OCI-LY1 (cell line): ENCODE measurements around the gene ENTPD6.

Source experiments
- CTCF ChIP-seq: fragments of 200-600 bp; sonication (generic), shearing (Covaris generic); IDR thresholded peaks from 2 replicates; pipeline ENCODE4 v1.5.1; 2017; ENCODE audit warnings: mild to moderate bottlenecking, antibody characterized with exemption, low read length, moderate library complexity, mixed read lengths
- EZH2 ChIP-seq: fragments of 200-600 bp; sonication (generic), shearing (Covaris generic); IDR thresholded peaks from 2 replicates; pipeline ENCODE4 v1.8.0; 2017; ENCODE audit warnings: borderline replicate concordance, mixed run types, mild to moderate bottlenecking, antibody characterized with exemption, low read length, moderate library complexity, mixed read lengths

GRCh38 chr20:25269833-25270170, 74.3 kb downstream of the ENTPD6 start:
- TF ChIP-seq CTCF (no peak), EZH2 (no peak)
